HL-60 (cell line): ENCODE results near the gene CCDC187.

Experiments used
- CTCF ChIP-seq: IDR thresholded peaks from one replicate; pipeline ENCODE4 v1.5.1; 2011; ENCODE audit warnings: low read length, control low read depth, inconsistent platforms; ENCODE audit not compliant: insufficient read depth
- GABPA ChIP-seq: IDR thresholded peaks from 2 replicates; pipeline ENCODE4 v1.6.1; 2012; ENCODE audit warnings: low read depth
- POLR2AphosphoS5 ChIP-seq: IDR thresholded peaks from 2 replicates; pipeline ENCODE4 v1.6.1; 2012; ENCODE audit warnings: low read depth
- REST ChIP-seq: IDR thresholded peaks from 2 replicates; pipeline ENCODE4 v1.6.1; 2012; ENCODE audit warnings: low read depth; ENCODE audit not compliant: insufficient replicate concordance
- SPI1 ChIP-seq: IDR thresholded peaks from 2 replicates; pipeline ENCODE4 v1.6.1; 2012; ENCODE audit warnings: low read depth, mild to moderate bottlenecking, borderline replicate concordance

- TF ChIP-seq GABPA: no peak
- TF ChIP-seq CTCF: no peak
- TF ChIP-seq POLR2AphosphoS5: no peak
- TF ChIP-seq REST: no peak
- TF ChIP-seq SPI1: no peak
These were observed 32.4 kb upstream of the CCDC187 start for GRCh38 chr9:136336156-136336870.
